ENCODE results near the gene FADS2. TPM values are rescaled to one million over a fixed set of nuclear protein-coding genes. Genes with fewer than 3 reads are reported as not detected.

Gene FADS2
- total RNA-seq, 2 experiments from 2014 or later: 131 to 134 TPM

- no peak for TF ChIP-seq CTCF (IDR thresholded peaks at IDR 0.05)
- intact Hi-C loops (cut with micrococcal nuclease): no loop called here
- H3K4me1 Mint-ChIP-seq (ENCODE audit: low read depth): peaks cover 36% of the 10 kb centered on the region
- POLR2A ChIA-PET: interaction anchor here (0.6 to 4.0 kb wide), 10 partner anchors 12 to 143 kb away, joined by 3 to 44 read pairs (median 4); partner anchors contain the start of genes FADS1, FEN1, FTH1 and TMEM258
- H3K27ac Mint-ChIP-seq: peak overlapping the region; percentile 91
- CTCF ChIA-PET: interaction anchor here (0.9 to 2.5 kb wide), 6 partner anchors 12 to 71 kb away, joined by 3 to 37 read pairs (median 4); partner anchors contain the start of gene FADS1
- no peaks in the 10 kb centered on the region for H3K9me3 Mint-ChIP-seq
- H3K4me3 Mint-ChIP-seq: peak overlapping the region; percentile 86
- H3K36me3 Mint-ChIP-seq (ENCODE audit: low read depth): peaks cover 39% of the 10 kb centered on the region
- ATAC-seq: no peak
- peaks cover 9% of the 10 kb centered on the region for H3K27me3 Mint-ChIP-seq
- DNase-seq: no peak
Observed at GRCh38 chr11:61828379-61828628, 204 bp downstream of the FADS2 start.

- CTCF ChIA-PET: interaction anchor here (0.9 to 2.5 kb wide), 11 partner anchors 9 to 71 kb away, joined by 3 to 37 read pairs (median 4); partner anchors contain the start of gene FADS1
- ATAC-seq: peak; percentile 46
- Mint-ChIP-seq H3K4me1 (ENCODE audit: low read depth) (peaks cover 41% of the 10 kb centered on the region), H3K9me3 (no peaks in the 10 kb centered on the region), H3K4me3 (peak overlapping the region; percentile 86), H3K27me3 (peaks cover 9% of the 10 kb centered on the region), H3K27ac (peak overlapping the region; percentile 91), H3K36me3 (ENCODE audit: low read depth) (peaks cover 44% of the 10 kb centered on the region)
- TF ChIP-seq CTCF (IDR thresholded peaks at IDR 0.05): peak; percentile 65
- POLR2A ChIA-PET: interaction anchor here (0.6 to 4.0 kb wide), 13 partner anchors 9 to 143 kb away, joined by 3 to 44 read pairs (median 3); partner anchors contain the start of genes FADS1, FEN1 and FTH1
- intact Hi-C loops (cut with micrococcal nuclease): no loop called here
- peak; percentile 60 for DNase-seq
Observed at GRCh38 chr11:61828629-61829407, 718 bp downstream of the FADS2 start.

GRCh38 chr11:61829806-61830205, 1.7 kb downstream of the FADS2 start:
- ChIA-PET CTCF (interaction anchor here (1.1 to 1.7 kb wide), 5 partner anchors 10 to 69 kb away, joined by 3 to 15 read pairs (median 4); no protein-coding TSS in a partner anchor), POLR2A (interaction anchor here (0.6 to 4.0 kb wide), 4 partner anchors 14 to 33 kb away, joined by 3 to 44 read pairs (median 4); partner anchors contain the start of gene FADS1)
- peak overlapping the region; percentile 86 for H3K4me3 Mint-ChIP-seq
- peaks cover 9% of the 10 kb centered on the region for H3K27me3 Mint-ChIP-seq
- H3K4me1 Mint-ChIP-seq (ENCODE audit: low read depth): peaks cover 50% of the 10 kb centered on the region
- DNase-seq: no peak
- peaks cover 46% of the 10 kb centered on the region for H3K36me3 Mint-ChIP-seq (ENCODE audit: low read depth)
- TF ChIP-seq CTCF (IDR thresholded peaks at IDR 0.05): no peak
- no peak for ATAC-seq
- no peak overlapping the region for H3K27ac Mint-ChIP-seq
- intact Hi-C loops (cut with micrococcal nuclease): no loop called here
- no peaks in the 10 kb centered on the region for H3K9me3 Mint-ChIP-seq

- ATAC-seq: no peak
- H3K4me1 Mint-ChIP-seq (ENCODE audit: low read depth): peaks cover 54% of the 10 kb centered on the region
- peak overlapping the region; percentile 86 for H3K4me3 Mint-ChIP-seq
- H3K9me3 Mint-ChIP-seq: no peaks in the 10 kb centered on the region
- DNase-seq: no peak
- no peak for TF ChIP-seq CTCF (IDR thresholded peaks at IDR 0.05)
- H3K36me3 Mint-ChIP-seq (ENCODE audit: low read depth): peaks cover 46% of the 10 kb centered on the region
- CTCF ChIA-PET: interaction anchor here (0.9 to 1.7 kb wide), 6 partner anchors 10 to 252 kb away, joined by 3 to 8 read pairs (median 4); no protein-coding TSS in a partner anchor
- no peak overlapping the region for H3K27ac Mint-ChIP-seq
- intact Hi-C loops (cut with micrococcal nuclease): no loop called here
- peaks cover 9% of the 10 kb centered on the region for H3K27me3 Mint-ChIP-seq
- POLR2A ChIA-PET: interaction anchor here (0.6 to 4.0 kb wide), 4 partner anchors 14 to 297 kb away, joined by 3 to 44 read pairs (median 4); partner anchors contain the start of gene FADS1
Observed at GRCh38 chr11:61830237-61831105, 2.4 kb downstream of the FADS2 start.

Measured in activated CD8-positive, alpha-beta T cell treated with anti-CD3 and anti-CD28 coated beads for 36 hours (primary cell).